NB4 (cell line): ENCODE results near the gene OGFOD2.

Source experiments
- DNase-seq: peaks from one replicate; pipeline ENCODE4 v3.0.0; 2010; ENCODE audit warnings: low read depth
- H3K4me3 ChIP-seq: one replicate; pipeline ENCODE4 v1.5.1; 2011; ENCODE audit warnings: mild to moderate bottlenecking, low read depth, low read length, moderate library complexity
- MYC ChIP-seq: IDR thresholded peaks from 2 replicates; pipeline ENCODE4 v1.6.1; 2011; ENCODE audit warnings: low read depth, low read length
- POLR2A ChIP-seq: IDR thresholded peaks from 2 replicates; pipeline ENCODE4 v1.6.1; 2011; ENCODE audit warnings: mild to moderate bottlenecking; ENCODE audit not compliant: insufficient read length; ENCODE audit errors: extremely low read depth
- TF ChIP-seq, protein P1 (sequence below): IDR thresholded peaks from 2 replicates; pipeline ENCODE4 v1.6.1; 2011; ENCODE audit warnings: low read depth, low read length
- TF ChIP-seq, protein P2 (sequence below): IDR thresholded peaks from one replicate; pipeline ENCODE4 v1.5.1; 2012; ENCODE audit warnings: low read depth, low read length

The OGFOD2 gene

DNA sequence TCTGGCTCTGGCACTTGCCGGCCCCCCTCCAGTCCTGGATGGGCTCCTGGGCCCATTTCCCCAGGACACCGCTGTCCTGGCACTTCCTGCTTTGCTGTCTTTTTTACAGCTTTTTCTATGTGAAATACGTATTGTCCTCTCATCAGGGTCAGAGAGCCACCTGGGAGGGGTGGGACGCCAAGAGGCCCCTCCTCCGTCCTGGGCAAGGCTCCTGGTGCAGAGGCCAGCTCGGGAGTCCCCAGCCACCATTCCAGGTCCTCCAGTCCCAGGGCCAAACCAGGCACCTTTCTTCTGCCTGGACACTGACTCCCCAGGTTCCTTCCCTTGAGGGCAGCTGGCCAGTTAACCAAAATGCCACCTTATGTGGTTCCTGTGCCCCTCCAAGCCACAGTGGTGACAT, 28.2 kb downstream of the OGFOD2 start:
- H3K4me3 ChIP-seq: no peak overlapping the region
- DNase-seq: no peak
- TF ChIP-seq, protein P1, sequence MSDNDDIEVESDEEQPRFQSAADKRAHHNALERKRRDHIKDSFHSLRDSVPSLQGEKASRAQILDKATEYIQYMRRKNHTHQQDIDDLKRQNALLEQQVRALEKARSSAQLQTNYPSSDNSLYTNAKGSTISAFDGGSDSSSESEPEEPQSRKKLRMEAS: no peak
- TF ChIP-seq MYC (no peak), POLR2A (no peak)
- TF ChIP-seq, protein P2, sequence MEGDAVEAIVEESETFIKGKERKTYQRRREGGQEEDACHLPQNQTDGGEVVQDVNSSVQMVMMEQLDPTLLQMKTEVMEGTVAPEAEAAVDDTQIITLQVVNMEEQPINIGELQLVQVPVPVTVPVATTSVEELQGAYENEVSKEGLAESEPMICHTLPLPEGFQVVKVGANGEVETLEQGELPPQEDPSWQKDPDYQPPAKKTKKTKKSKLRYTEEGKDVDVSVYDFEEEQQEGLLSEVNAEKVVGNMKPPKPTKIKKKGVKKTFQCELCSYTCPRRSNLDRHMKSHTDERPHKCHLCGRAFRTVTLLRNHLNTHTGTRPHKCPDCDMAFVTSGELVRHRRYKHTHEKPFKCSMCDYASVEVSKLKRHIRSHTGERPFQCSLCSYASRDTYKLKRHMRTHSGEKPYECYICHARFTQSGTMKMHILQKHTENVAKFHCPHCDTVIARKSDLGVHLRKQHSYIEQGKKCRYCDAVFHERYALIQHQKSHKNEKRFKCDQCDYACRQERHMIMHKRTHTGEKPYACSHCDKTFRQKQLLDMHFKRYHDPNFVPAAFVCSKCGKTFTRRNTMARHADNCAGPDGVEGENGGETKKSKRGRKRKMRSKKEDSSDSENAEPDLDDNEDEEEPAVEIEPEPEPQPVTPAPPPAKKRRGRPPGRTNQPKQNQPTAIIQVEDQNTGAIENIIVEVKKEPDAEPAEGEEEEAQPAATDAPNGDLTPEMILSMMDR: no peak

DNA sequence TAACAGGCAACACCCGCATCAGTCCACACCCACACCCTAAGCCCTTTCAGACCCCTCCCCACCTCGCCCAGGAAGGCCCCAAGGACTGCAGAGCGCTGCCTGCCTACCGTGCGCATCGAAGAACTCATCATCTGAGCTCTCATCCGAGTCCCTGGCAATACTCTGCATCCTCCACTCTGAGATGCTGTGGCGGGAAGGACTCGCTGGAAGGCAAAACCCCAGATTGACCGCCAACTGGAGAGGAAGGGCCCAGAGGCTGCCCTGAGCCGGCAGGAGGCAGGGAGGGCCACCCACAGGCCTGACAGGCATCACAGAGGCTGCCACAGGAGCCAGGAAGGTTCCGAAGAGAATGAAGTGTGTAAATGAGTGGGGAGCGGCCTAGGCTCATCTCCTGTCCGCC, 29.2 kb downstream of the OGFOD2 start:
- H3K4me3 ChIP-seq: no peak overlapping the region
- DNase-seq: no peak
- TF ChIP-seq, protein P1: no peak
- TF ChIP-seq, protein P2: no peak
- no peak for TF ChIP-seq MYC
- TF ChIP-seq POLR2A: no peak

DNA sequence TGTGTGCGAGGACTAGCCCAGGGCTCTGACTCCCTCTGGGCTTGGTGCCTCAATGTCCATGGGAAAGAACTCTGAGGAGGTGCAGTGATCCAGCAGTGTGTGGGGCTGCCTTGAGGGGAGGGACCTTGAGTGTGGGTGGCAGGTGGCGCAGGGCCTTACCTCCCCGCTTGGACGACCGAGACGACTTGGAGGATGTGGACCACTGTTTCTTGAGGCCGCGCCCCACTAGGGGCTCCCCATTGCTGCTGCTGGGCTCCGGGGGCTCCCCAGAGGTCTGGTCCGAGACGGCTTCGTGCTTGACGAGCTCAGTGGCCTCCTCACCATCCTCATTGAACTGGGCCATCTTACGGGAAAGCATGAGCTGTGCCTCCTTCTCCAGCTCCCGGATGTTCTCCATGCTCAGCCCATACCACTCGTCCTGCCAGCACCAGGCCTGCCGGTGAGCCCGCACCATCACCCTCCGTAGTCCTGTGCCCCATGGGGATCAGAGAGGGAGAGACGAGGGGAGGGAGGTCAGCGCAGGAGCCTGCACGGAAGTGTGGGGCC, 30.1 kb downstream of the OGFOD2 start:
- DNase-seq: no peak
- no peak overlapping the region for H3K4me3 ChIP-seq
- TF ChIP-seq, protein P2: no peak
- TF ChIP-seq POLR2A: no peak
- no peak for TF ChIP-seq MYC
- TF ChIP-seq, protein P1: no peak

DNA sequence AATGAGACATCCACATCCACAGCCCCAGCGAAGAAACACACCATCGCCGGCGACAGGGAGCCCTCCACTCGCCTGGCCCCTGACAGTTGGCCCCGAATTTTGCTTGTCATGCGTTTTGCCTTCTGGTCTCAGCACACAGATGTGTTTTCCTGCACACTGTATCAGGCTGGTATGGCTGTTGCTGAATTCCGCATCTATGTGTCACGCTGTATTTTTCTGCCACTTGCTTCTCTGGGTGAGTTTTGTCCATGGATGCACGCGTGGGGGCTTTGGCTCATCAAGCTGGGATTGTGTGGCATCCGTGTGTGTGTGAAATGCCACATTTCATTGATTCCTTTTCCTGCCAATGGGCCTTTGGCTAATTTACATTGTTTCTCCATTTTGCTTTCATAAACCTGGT, 31.9 kb downstream of the OGFOD2 start:
- TF ChIP-seq, protein P2: no peak
- TF ChIP-seq, protein P1: no peak
- TF ChIP-seq POLR2A (no peak), MYC (no peak)
- no peak overlapping the region for H3K4me3 ChIP-seq
- DNase-seq: no peak

DNA sequence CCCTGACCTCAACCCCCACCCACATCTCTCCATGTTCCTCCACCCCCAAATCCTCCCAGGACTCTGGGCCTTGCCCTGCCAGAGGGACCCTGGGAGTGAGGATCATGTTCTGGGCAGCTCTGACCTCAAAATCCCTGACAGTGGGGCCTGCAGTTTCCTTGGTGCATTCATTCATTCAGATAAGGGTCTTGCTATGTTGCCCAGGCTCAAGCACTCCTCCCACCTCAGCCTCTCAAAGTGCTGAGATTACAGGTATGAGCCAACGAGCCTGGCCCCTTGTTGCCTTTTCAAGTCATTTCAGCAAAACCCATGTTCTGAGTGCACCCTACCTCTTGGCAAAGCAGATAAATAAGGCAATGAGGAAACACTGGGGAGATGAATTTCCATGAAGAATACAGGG, 35.1 kb downstream of the OGFOD2 start:
- DNase-seq: no peak
- TF ChIP-seq, protein P1: no peak
- TF ChIP-seq, protein P2: no peak
- no peak for TF ChIP-seq MYC
- TF ChIP-seq POLR2A: no peak
- H3K4me3 ChIP-seq: no peak overlapping the region

DNA sequence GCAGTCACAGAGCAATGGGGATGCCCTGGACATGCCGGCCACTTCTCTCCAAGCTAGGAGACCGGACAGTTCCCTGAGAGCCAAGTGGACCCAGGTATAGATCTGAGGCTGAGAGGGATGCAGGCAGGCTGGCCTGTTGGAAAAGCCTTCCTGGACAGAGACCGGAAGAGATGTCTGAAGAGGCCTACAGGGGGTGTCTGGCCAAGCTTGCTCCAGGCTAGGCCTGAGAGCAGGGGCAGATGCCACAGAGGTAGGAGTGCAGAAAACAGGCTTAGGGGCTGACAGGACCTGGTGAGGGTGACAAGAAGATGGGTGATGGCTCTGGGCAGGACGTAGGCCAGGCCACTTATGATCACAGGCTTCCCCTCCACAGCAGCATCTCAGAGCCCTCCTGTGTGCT, 35.6 kb downstream of the OGFOD2 start:
- TF ChIP-seq, protein P1: no peak
- H3K4me3 ChIP-seq: no peak overlapping the region
- DNase-seq: no peak
